Stimulated activated CD8-positive, alpha-beta memory T cell treated with anti-CD3 and anti-CD28 coated beads, Interleukin-4, amount 100 ng/mL, for 48 hours (primary cell): ENCODE measurements around the gene SC5D.

Experiments used
- DNase-seq: peaks from one replicate; pipeline ENCODE4 v3.0.0-alpha.2; 2020

The SC5D gene

DNA sequence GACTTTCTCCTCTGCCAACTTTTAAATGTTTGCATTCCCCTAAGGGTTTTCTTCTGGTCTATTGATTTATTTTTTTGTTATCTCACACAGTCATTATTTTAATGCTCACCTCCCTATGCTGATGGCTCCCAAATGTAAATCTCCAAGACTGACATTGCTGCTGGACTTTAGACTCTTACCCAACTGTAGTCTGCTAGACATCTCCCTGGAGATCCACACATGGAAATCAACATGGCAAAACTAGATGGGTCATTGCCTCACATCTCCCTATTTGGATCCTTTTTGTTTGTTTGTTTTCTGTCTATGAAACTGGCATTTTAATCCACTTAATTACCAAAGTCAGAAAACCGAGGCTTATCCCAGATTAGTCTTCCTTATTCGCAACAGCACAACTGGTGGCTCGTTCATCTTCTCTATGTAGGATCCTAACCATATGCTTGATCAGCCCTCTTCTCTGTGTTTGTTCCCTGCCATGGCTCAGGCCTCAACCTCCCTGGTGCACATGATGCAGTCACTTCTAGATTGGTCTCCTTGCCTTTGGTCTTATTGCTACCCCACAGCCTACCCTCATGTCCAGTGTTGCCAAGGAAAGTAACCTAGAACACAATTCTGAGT is 37.3 kb downstream of the SC5D start:
- DNase-seq = no peak

DNA sequence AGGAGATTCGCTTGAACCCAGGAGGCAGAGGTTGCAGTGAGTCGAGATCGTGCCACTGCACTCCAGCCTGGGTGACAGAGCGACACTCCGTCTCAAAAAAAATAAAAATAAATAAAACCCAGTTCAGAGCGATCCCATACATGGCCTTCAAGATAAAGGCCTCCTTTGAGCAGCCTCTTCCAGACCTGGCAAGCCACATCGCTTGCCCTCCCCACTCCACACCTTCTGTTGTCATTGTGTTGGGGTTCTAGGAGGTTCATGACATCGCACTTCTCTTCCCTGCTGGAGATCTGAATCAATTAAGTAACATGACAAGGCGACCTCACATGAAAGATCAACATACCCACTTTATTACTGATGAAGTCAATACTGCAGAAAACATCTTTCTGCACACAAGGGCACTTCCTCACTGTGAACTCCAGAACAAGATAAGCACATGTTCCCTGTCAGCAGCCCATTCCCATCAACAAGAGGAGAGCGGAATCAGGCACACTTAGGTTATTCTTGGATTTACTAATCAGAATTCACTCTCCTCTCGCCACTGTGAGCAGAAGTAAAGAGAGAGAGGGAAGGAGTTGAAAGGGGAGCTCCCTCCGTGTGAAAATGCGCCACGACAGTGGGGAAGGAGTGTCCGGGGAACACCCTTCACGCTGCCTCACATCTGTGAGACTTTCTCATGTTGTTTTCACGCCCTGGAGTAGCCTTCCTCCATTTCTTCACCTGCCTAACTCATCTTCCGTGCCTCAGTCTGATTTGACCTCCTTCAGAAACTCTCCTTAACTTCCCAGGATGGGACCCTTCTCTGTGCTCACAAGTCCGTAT is 38.3 kb downstream of the SC5D start:
- no peak for DNase-seq

- no peak for DNase-seq
Measured at GRCh38 chr11:121334973-121335710, 42.6 kb downstream of the SC5D start.

DNA sequence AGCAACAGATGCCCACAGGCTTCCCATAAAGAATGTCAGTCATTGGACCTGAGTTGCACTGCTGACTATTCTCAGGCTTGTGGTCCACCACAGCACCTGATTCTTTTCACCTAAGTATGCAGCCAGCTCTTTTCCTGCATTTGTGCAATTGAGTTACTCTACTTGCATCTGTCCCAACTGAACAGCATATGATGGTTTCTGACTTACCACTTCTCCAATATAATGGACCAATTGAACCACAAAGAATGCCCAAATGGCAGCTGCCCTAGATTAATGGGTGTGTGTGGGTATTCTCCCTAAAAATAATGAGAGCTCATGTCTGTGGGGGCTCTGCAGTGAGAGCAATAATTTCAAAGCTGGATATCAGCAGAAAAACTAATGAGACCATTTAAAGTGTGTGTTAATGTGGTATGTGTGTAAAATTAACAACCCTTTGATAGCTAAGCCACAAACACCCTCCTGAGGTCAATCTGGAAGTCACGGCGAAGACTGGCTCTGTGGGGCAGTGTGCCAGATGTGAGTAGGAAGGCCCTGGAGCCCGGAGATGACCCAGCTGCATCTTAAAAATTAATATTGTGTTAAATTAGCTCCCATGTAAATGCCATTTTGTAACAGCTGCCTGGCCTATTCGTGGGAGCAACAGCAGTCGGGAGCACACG is 43.8 kb downstream of the SC5D start:
- DNase-seq = no peak

GRCh38 chr11:121337078-121337477 is 44.5 kb downstream of the SC5D start:
- no peak for DNase-seq

- no peak for DNase-seq
Measured at GRCh38 chr11:121337740-121338272, 45.2 kb downstream of the SC5D start.

- no peak for DNase-seq
Measured at GRCh38 chr11:121338536-121338935, 46.0 kb downstream of the SC5D start.

- DNase-seq = no peak
Measured at GRCh38 chr11:121340032-121340580, 47.5 kb downstream of the SC5D start.

DNA sequence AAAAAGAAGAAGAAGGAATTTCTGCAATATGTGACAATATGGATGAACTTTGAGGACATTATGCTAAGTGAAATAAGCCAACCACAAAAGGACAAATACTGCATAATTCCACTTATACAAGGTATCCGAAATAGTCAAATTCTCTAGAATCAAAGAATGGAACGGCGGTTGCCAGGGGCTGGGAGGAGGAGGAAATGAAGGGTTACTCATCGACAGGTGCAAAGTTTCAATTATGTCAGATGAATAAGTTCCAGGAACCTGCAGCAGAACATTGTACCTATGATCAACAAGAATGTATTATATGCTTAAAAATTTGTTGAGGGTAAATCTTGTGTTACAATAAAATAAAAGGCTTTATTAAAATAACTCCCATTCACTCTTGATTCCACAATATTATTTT is 49.0 kb downstream of the SC5D start:
- DNase-seq = no peak

DNA sequence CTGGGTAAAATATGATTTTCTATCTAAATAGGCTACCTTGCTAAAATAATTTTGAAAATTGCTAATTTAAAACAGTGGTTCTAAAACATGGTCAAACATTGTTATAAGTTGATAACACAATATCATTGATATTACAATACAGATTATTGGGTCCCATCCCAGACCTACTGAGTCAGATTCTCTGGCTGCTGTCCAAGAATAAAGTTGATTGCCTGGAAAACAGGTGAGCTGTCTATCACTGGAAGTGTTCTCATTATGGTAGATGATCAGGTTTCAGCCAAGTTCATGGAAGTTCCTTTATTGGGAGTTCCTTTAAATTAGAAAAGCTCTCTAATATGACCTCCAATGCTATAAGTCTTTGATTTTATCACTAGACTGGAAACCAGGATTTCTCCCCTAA is 52.3 kb downstream of the SC5D start:
- DNase-seq = no peak

GRCh38 chr11:121347094-121347493 is 54.5 kb downstream of the SC5D start:
- DNase-seq = no peak

DNA sequence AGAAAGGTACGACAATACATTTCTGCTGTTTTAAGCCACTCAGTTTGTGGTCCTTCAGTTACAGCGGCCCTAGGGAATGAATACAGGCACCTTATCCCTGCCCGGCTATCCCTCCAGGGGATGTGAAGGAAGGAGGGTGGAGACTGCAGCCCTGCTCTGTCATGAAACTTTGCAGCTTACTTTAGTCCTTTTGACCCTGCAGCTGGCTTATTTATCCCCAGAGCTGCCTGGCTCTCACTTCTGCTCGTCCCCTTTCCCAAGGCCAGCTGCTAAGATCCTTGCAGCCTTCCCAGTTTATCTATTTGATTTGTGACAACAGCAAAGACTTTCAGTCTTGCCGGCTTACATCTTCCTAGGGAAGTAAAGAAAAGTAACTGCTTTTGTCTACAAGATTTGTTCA is 55.2 kb downstream of the SC5D start:
- DNase-seq = no peak

DNA sequence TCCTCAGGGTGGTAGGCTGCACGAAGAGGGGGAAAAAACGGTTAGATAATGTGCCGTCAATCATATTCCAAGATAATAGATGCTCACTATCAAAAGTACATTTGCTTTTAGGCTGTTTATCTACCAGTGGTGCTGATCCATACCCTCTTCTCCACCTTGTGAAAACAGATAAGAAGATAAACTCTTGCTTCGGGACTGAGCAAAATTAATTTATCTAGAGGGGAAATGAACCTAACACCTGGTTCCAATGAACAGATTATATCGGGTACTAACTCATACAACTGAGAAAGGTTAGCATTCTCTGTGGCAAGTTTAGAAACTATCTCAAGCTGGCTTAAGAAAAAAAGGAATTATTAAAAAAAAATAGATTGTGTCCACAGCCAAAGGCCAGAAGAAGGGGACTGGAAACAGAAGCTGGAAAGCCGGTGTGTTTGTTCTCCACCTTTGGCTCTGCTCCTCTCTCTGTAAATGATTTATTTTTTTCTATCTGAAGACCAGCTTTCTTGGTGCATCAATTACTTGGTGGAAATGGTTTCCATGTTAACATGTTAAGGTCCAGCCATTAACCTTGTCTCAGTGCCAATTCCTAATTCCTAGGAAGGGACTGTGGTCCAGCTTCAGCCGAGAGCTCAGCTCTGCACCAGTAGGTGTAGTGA is 55.8 kb downstream of the SC5D start:
- DNase-seq = no peak

- DNase-seq = no peak
Measured at GRCh38 chr11:121349790-121350189, 57.2 kb downstream of the SC5D start.

DNA sequence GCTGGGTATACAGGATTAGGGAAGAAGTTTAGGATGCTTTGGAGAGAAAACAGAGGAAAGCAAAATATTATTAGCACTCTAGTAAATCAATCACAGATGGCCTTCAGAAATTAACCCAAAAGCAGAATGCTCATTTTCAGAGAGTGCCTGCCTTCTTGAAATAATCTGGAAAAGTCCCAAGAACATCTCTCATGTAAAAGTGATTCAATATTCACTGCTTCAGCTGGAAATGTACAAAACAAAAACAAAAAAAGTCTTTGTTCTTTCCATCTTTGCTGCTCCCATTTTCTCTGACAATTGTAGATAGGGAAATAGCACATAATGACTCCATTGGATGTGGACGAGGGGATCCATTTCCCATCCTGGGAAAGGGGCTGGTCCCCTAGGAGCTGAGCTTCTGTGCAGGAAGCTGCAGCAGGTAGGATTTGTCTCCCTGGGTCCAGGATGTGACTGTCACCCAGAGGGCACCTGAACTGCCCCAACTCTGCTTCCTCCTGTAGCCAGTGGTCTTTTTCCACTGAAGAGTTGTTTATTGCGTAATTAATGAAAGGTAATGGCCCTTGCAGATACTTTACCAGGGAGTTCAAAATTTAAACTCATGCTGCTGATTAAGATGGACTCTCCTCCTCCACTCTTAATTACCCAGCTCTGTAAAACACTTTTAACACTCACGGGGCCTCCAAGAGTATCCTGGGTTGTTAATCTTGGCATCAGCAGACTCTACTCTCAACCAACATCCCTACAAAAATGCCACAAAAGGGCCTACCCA is 57.9 kb downstream of the SC5D start:
- no peak for DNase-seq

DNA sequence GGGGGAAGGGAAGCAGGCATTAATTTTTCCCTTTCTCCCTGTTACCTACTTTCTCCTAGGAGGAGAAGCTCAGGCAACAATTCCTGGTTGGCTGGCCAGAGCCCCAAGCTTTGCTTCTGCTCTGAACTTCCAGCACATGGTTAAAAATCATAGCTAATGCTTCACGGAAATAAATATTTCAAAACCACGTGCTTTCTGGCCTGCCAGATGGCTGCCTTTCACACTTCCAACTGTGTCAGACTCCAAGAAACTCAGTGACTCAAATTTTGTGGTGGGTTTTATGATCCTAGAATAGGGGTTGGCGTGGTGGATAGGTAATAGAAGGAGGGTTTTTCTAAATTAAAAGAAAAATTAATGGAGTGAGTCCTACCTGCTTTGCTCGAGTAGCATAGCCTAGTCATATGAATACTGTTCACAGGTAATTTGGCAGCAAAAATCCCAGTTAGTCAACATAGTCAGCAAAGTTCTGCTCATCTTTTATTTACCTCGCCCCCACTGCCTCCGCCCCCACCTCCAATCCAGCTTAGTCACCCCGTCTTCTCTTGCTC is 58.6 kb downstream of the SC5D start:
- DNase-seq = no peak

DNA sequence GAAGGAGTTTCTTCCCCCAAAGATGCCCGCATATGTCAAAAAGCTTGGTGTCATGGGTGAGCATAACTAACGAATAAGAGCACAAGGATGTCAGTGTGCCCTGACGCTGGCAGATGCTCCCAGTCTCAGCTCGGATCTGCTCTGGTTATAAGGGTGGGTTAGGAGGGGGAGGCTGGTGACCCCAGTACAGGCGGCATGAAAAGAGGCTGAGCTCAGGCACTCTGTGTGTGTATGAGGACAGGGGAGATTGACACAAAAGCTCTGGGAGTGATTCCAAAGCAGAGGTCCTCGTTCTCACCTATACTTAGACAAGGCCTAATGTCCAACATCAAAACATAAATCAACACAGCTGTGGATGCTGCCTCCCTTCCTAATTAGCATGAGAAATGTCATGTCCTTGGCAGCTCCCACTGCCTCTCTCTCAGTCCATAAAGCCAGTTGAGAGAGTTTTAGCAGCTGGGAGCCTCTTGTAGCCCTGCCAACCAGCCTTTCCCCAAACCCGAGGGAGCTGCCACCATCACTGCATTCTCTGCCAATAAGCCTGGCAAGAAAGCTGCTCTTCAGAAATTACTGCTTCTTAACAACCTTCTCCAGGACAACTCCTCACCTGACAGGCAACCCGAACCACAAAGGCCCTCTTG is 59.8 kb downstream of the SC5D start:
- DNase-seq = no peak

GRCh38 chr11:121354192-121354591 is 61.6 kb downstream of the SC5D start:
- no peak for DNase-seq

DNA sequence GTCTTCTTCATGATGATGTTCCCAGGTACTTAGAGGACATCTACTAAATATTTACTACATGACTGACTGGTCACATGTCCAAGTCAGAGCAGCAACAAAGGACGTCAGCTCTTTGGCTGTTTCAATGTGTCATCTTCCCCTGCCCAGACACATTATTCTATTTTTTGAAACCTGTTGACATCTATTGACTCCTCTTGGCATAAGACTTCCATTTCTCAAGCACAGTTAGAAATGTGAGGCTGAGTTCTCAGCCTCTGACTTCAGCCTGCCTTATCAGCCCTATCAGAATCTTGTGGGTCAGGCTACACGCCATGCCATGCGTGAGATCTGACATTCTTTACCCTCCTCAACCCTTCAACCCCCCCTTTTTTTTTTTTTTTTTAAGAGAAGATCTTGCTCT is 63.8 kb downstream of the SC5D start:
- DNase-seq = no peak
